IMR-90 (cell line): Measurements from ENCODE around the gene SH3GLB2. TPM values are rescaled to one million over a fixed set of nuclear protein-coding genes. Genes with fewer than 3 reads are reported as not detected.

Source experiments
- ATAC-seq: fragments of 200-7000 bp; cut with Tn5 transposase; 2 replicates; pipeline ENCODE4 v1.9.1; 2020; ENCODE audit warnings: low read depth, mild to moderate bottlenecking, moderate library complexity
- BruUV-seq: library from RNA; stranded (reverse); fragments of 400-500 nt; replicated peaks from 2 replicates; lab custom pipeline; 2021; lab: Mats Ljungman, UMichigan
- CTCF ChIA-PET: fragments of 300-600 bp; formaldehyde crosslinking; extraction: SDS; loops from one replicate; lab custom pipeline; 2021; ENCODE audit warnings: antibody characterized with exemption; lab: Yijun Ruan, JAX
- POLR2A ChIA-PET: fragments of 300-600 bp; sonication (Branson Sonifier 250); formaldehyde crosslinking; loops from one replicate; lab custom pipeline; 2022; ENCODE audit warnings: antibody characterized with exemption; ENCODE audit not compliant: unreplicated experiment; lab: Charles Lee
- DNase-seq: peaks from one replicate; pipeline ENCODE4 v3.0.0; 2013
- H2AFZ ChIP-seq: replicated peaks from 2 replicates; pipeline ENCODE3; 2013; ENCODE audit warnings: low read length, mild to moderate bottlenecking; ENCODE audit not compliant: poor library complexity
- H2AK5ac ChIP-seq: 2 replicates; pipeline ENCODE4 v1.6.1; 2013; ENCODE audit warnings: low read depth, low read length, inconsistent platforms
- H2AK9ac ChIP-seq: replicated peaks from 2 replicates; pipeline ENCODE3; 2013; ENCODE audit warnings: mild to moderate bottlenecking, low read depth, low read length, moderate library complexity; ENCODE audit not compliant: poor library complexity
- H2BK120ac ChIP-seq: 2 replicates; pipeline ENCODE4 v1.6.1; 2013; ENCODE audit warnings: low read depth, low read length, inconsistent platforms
- H2BK15ac ChIP-seq: 3 replicates; pipeline ENCODE4 v1.6.1; 2013; ENCODE audit warnings: low read depth, low read length, inconsistent platforms
- H2BK20ac ChIP-seq: 2 replicates; pipeline ENCODE4 v1.6.1; 2013; ENCODE audit warnings: low read depth, mild to moderate bottlenecking, inconsistent platforms, low read length, moderate library complexity
- H2BK5ac ChIP-seq: 2 replicates; pipeline ENCODE4 v1.6.1; 2013; ENCODE audit warnings: mild to moderate bottlenecking, low read depth, low read length, inconsistent platforms; ENCODE audit not compliant: poor library complexity, severe bottlenecking
- H3K14ac ChIP-seq: replicated peaks from 2 replicates; pipeline ENCODE4 v1.6.1; 2013; ENCODE audit warnings: low read depth, low read length, inconsistent platforms
- H3K18ac ChIP-seq: 2 replicates; pipeline ENCODE4 v1.6.1; 2013; ENCODE audit warnings: low read depth, low read length, control low read depth
- H3K23ac ChIP-seq: 2 replicates; pipeline ENCODE4 v1.6.1; 2013; ENCODE audit warnings: low read depth, low read length, inconsistent platforms
- H3K27ac ChIP-seq: 2 replicates; pipeline ENCODE4 v1.5.1; 2013; ENCODE audit warnings: mild to moderate bottlenecking, control low read depth, low read length; ENCODE audit not compliant: insufficient read depth
- H3K27me3 ChIP-seq: 2 replicates; pipeline ENCODE4 v1.6.1; 2013; ENCODE audit warnings: low read length; ENCODE audit not compliant: control insufficient read depth, insufficient read depth
- H3K36me3 ChIP-seq: 2 replicates; pipeline ENCODE4 v1.6.1; 2013; ENCODE audit warnings: low read length, mixed read lengths; ENCODE audit not compliant: control insufficient read depth, insufficient read depth
- H3K4ac ChIP-seq: 2 replicates; pipeline ENCODE4 v1.6.1; 2013; ENCODE audit warnings: low read depth, low read length, inconsistent platforms
- H3K4me1 ChIP-seq: 2 replicates; pipeline ENCODE4 v1.6.1; 2013; ENCODE audit warnings: low read length, mixed read lengths; ENCODE audit not compliant: control insufficient read depth, insufficient read depth
- H3K4me2 ChIP-seq: 2 replicates; pipeline ENCODE4 v1.6.1; 2013; ENCODE audit warnings: low read depth, mild to moderate bottlenecking, control low read depth, low read length, moderate library complexity
- H3K4me3 ChIP-seq: 2 replicates; pipeline ENCODE4 v1.5.1; 2013; ENCODE audit warnings: low read depth, mild to moderate bottlenecking, control low read depth, low read length, moderate library complexity; ENCODE audit not compliant: insufficient read depth
- H3K56ac ChIP-seq: 2 replicates; pipeline ENCODE4 v1.6.1; 2013; ENCODE audit warnings: low read length, inconsistent platforms; ENCODE audit not compliant: insufficient read depth; ENCODE audit errors: extremely low read depth
- H3K79me1 ChIP-seq, 2 experiments: 2 replicates each; pipeline ENCODE4 v1.6.1; 2013; ENCODE audit warnings: low read length in 2 of 2, inconsistent platforms in 1 of 2, low read depth in 1 of 2
- H3K9ac ChIP-seq: 2 replicates; pipeline ENCODE4 v1.6.1; 2013; ENCODE audit warnings: low read depth, low read length, control low read depth
- H3K9me1 ChIP-seq: 2 replicates; pipeline ENCODE4 v1.6.1; 2013; ENCODE audit warnings: low read length, inconsistent platforms; ENCODE audit not compliant: insufficient read depth
- H3K9me3 ChIP-seq: 2 replicates; pipeline ENCODE4 v1.6.1; 2013; ENCODE audit warnings: low read length; ENCODE audit not compliant: control insufficient read depth, insufficient read depth
- H4K20me1 ChIP-seq: 2 replicates; pipeline ENCODE4 v1.6.1; 2013; ENCODE audit warnings: low read length, inconsistent platforms; ENCODE audit not compliant: insufficient read depth
- H4K5ac ChIP-seq: 2 replicates; pipeline ENCODE4 v1.6.1; 2013; ENCODE audit warnings: mild to moderate bottlenecking, low read depth, low read length, control low read depth
- H4K8ac ChIP-seq, 2 experiments: 2 replicates each; pipeline ENCODE4 v1.6.1; 2013; ENCODE audit warnings: low read depth in 2 of 2, low read length in 2 of 2, control low read depth in 1 of 2, inconsistent platforms in 1 of 2
- H4K91ac ChIP-seq: 2 replicates; pipeline ENCODE4 v1.6.1; 2013; ENCODE audit warnings: low read depth, low read length, inconsistent platforms; ENCODE audit not compliant: insufficient read depth
- FOS ChIP-seq: fragments of 150-350 bp; IDR thresholded peaks from 2 replicates; pipeline ENCODE4 v1.6.1; 2016; ENCODE audit warnings: low read depth, low read length
- MXI1 ChIP-seq: IDR thresholded peaks from 2 replicates; pipeline ENCODE4 v1.6.1; 2012; ENCODE audit warnings: low read depth, mild to moderate bottlenecking, low read length, moderate library complexity, borderline replicate concordance
- NFE2L2 ChIP-seq: fragments of 150-350 bp; IDR thresholded peaks from 2 replicates; pipeline ENCODE4 v1.6.1; 2016; ENCODE audit warnings: low read depth, mild to moderate bottlenecking, low read length
- RCOR1 ChIP-seq: IDR thresholded peaks from 2 replicates; pipeline ENCODE4 v1.6.1; 2012; ENCODE audit warnings: mild to moderate bottlenecking, low read length, improper control_type of control experiment; ENCODE audit not compliant: insufficient replicate concordance
- RFX5 ChIP-seq: IDR thresholded peaks from 2 replicates; pipeline ENCODE4 v1.8.0; 2012; ENCODE audit warnings: low read depth, mild to moderate bottlenecking, low read length, moderate library complexity
- SMC3 ChIP-seq: fragments of 150-350 bp; IDR thresholded peaks from 2 replicates; pipeline ENCODE4 v1.6.1; 2016; ENCODE audit warnings: low read depth, mild to moderate bottlenecking, antibody characterized with exemption, low read length, moderate library complexity
- WGBS, 2 experiments: methylation state at CpG; one replicate each; pipeline versions ENCODE4 v1.1.5 to v1.1.7; 2013; ENCODE audit warnings: missing lambda C conversion rate in 2 of 2; ENCODE audit not compliant: insufficient read length in 1 of 2; ENCODE audit errors: extremely low coverage in 2 of 2; 5-methylcytosine and 5-hydroxymethylcytosine counted together
- dilution Hi-C: fragments of 300-500 bp; cut with HindIII; formaldehyde crosslinking; loops from one replicate; pipeline ENCODE4 v1.14.3; 2018; ENCODE audit warnings: low sequenced_read_pairs; ENCODE audit not compliant: unreplicated experiment
- in situ Hi-C: fragments of 300-500 bp; cut with MboI; formaldehyde crosslinking; loops from 3 replicates; pipeline ENCODE4 v1.14.3; 2019; ENCODE audit warnings: low sequenced_read_pairs, inconsistent platforms, mixed read lengths
- intact Hi-C: fragments of 100-400 bp; cut with micrococcal nuclease; formaldehyde crosslinking; loops from 2 replicates; pipeline ENCODE4 v1.10.0; 2022
- polyA plus RNA-seq, 3 experiments: library from polyadenylated mRNA; depleted of rRNA; stranded (reverse); fragments of >200 nt; gene quantifications; 2 replicates each; pipeline ENCODE4 v1.2.3, GENCODE V29; 2012; ENCODE audit warnings: low replicate concordance in 1 of 3
- total RNA-seq: library from RNA; depleted of rRNA; stranded (reverse); fragments of >200 nt; gene quantifications from 2 replicates; pipeline ENCODE4 v1.2.3, GENCODE V29; 2012
- TF ChIP-seq, protein P1 (sequence below): fragments of 150-350 bp; IDR thresholded peaks from 2 replicates; pipeline ENCODE4 v1.6.1; 2016; ENCODE audit warnings: low read depth, mild to moderate bottlenecking, low read length, moderate library complexity, borderline replicate concordance

Gene SH3GLB2
- total and polyA plus RNA-seq, 2 of the 4 experiments (the other 2 are of a cell fraction): 36.4 to 68.4 TPM

DNA sequence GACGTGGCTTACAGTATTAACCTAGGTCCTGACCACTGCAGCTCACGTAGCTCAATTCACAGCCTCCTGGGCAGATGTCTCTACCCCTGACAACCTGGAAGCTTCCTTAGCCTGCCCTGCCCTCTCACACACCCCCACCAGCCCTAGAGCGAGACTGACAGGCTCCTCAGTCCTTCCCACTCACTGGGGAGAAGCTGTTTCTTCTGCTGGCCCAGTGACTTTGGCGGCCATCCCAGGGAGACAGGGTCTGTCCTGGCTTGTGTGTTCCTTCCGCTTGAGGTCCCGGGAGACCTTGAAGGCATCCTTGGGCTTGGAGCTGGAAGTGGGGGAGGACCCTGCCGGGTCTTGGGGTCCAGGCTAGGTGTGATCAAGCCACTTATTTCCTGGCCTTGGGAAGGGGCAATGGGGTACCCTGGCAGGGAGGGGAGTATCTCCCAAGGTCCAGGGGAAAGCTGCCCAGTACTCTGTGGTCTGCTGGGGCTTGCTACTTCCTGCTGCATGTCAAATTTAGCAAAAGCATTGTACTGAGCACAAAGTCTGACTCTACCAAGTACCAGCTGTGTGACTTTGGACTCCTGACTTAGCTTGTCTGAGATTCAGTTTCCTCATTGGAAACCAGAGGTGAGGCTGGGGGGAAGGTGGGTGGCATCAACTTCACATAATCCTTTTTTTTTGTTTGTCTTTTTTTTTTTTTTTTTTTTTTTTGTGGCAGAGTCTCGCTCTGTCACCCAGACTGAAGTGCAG, 10.2 kb upstream of the SH3GLB2 start:
- H3K4me2 ChIP-seq: peak overlapping the region; percentile 96; the same call in 1 of the 2 replicates
- H3K27ac ChIP-seq: no peak overlapping the region
- BruUV-seq: no TSS peak

More for the DNA sequence above, 10.2 kb upstream of the SH3GLB2 start:
- Histone ChIP-seq H2BK15ac (no peak overlapping the region), H2AK9ac (peak overlapping the region; percentile 71), H3K9me1 (0 out of 2 replicates have a peak, but pooled peaks cover 8% of the 10 kb centered on the region), H3K4me3 (no peak overlapping the region), H3K9ac (0 out of 2 replicates have a peak overlapping the region, but pooled peaks have one; percentile 94), H4K5ac (no peak overlapping the region), H4K20me1 (peaks cover 16% of the 10 kb centered on the region), H3K36me3 (peaks cover 22% of the 10 kb centered on the region), H4K8ac (no peak overlapping the region), H2AK5ac (no peak overlapping the region), H3K27me3 (no peaks in the 10 kb centered on the region), H2BK120ac (no peak overlapping the region), H4K91ac (no peak overlapping the region), H3K23ac (no peak overlapping the region; the same call in 1 of the 2 replicates), H3K4me1 (peaks cover 14% of the 10 kb centered on the region), H2BK5ac (no peak overlapping the region), H2BK20ac (no peak overlapping the region), H3K9me3 (no peaks in the 10 kb centered on the region), H2AFZ (no peak overlapping the region), H3K4ac (no peak overlapping the region), H3K14ac (no peak overlapping the region), H3K79me1 (peaks cover 14 to 51% of the 10 kb centered on the region in 2 experiments; a peak in 3 of 4 replicates), H3K56ac (no peak overlapping the region), H3K18ac (no peak overlapping the region)
- WGBS, 2 experiments: 93% methylated on average over 3 of the region's 8 CpGs; no CpG with 5 or more reads in 1 of the 2 experiments
- dilution Hi-C loops (no loop called here), intact Hi-C loops (no loop called here), in situ Hi-C loops (no loop called here)
- ATAC-seq: no peak
- ChIA-PET CTCF (interaction anchor here (0.8 kb wide), 1 partner anchor 10 kb away, joined by 3 read pairs; the partner anchor contains the start of gene SH3GLB2), POLR2A (no interaction called here)
- TF ChIP-seq MXI1 (no peak), SMC3 (no peak), FOS (no peak), RCOR1 (no peak), RFX5 (no peak), NFE2L2 (no peak)
- TF ChIP-seq, protein P1, sequence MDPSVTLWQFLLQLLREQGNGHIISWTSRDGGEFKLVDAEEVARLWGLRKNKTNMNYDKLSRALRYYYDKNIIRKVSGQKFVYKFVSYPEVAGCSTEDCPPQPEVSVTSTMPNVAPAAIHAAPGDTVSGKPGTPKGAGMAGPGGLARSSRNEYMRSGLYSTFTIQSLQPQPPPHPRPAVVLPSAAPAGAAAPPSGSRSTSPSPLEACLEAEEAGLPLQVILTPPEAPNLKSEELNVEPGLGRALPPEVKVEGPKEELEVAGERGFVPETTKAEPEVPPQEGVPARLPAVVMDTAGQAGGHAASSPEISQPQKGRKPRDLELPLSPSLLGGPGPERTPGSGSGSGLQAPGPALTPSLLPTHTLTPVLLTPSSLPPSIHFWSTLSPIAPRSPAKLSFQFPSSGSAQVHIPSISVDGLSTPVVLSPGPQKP: no peak
- no peak for DNase-seq
